NCI-H1105 (cell line): Measurements from ENCODE around the gene WDR48.

Source experiments
- DNase-seq: peaks from one replicate; lab custom pipeline; 2025; lab: John Stamatoyannopoulos, UW

The WDR48 gene

GRCh38 chr3:39140341-39140971 lies 88.6 kb downstream of the WDR48 start:
- no peak for DNase-seq

- DNase-seq = no peak
These were observed 89.6 kb downstream of the WDR48 start for GRCh38 chr3:39141171-39141995.

DNA sequence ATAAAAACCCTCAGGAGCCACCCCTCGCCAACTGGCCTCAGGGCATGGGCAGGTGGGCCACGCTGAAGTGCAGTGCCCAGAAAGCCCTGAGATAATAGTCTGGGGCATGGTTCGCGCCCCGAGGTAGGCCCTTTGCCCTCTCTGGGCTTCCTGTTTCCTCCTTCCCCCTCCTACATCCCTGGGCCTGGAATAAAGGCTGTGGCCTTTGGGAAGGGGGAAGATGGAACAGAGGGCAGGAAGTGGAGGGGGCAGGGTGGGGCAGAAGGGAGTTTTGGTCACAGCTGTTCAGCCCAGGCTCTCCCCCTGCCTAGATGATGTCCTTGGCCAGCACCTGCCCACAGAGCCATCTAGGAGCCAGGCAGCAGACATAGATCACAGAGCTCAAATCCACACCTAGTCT lies 90.3 kb downstream of the WDR48 start:
- DNase-seq = peak; percentile 55

GRCh38 chr3:39143051-39143885 lies 91.5 kb downstream of the WDR48 start:
- DNase-seq = no peak

DNA sequence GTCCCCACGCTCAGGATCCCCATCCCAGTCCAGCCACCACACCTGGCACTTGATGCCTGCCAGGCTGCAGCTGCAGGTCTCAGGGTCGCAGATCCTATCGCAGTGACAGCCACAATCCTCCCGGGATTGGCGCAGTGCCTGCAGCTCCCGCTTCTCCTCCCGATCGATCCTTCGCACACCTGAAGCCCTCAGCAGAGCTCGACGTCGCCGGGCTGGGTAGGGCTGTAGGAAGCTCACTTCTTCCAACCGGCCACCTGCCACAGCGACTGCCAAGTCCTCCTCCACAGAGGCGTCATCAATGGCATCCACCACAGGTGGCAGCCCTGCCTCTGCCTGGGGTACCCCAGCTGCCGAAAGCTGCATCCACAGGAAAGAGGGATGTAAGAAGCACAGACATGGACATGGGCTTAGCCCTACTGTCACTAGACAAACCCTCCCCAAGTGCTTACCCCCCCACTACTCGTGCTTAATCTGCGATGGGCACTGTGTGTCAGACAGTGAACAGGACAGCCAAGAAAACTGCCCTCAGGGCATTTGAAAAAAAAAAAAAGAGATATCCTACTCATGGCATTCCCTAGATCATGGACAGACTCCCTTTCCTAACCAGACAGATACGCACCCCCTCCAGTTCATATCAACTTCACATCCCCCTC lies 92.4 kb downstream of the WDR48 start:
- peak; percentile 90 for DNase-seq

DNA sequence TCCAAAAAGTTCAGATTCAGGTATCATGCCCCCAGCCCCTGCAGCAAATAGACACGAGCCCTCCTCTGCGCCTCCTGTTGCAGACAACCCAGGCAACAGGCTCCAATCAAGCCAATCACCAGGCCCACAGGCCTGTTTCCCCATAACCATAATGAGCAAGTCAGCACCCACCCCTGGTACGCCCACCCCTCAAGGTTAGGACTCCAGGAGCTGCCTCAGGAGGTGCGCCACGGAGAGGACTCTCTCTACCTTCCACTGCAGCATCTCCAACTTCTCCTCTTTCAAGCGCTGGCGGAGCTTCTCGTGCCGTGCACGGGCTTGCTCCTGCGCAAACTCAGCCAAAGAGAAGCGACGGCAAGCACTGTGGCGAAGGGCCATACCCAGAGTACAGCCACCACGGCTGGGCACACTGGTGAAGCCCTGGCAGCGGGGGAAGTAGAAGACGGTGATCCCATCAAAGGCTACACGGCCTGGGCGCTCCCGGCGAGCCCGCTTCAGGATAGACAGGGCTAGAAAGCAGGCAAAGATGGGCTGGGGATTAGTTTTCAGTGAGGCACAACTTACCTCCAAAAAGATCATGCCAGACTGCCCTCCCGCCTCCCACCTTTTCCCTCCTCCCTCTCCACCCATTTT lies 93.0 kb downstream of the WDR48 start:
- DNase-seq = no peak

DNA sequence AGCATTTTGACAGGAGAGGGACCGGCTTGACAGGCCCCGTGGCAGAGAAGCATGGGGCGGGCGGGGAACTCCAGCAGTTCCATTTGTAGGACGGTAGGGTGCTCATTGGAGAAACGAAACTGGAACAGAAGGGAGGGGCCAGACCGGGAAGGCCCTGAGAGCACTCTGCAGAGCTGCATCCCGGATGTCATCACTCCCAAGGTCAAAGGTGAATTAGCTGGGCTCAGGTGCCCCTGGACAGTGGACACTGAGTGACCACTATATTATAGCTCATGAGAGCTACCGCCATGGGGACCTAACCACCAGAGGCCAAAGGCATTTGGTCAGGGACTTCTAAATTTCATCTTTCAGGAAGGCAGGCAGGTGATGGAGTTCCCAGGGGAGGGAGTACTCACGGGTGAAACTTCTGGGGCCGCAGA lies 94.3 kb downstream of the WDR48 start:
- no peak for DNase-seq
